Measurements from ENCODE around the gene LATS2.

Gene LATS2

DNA sequence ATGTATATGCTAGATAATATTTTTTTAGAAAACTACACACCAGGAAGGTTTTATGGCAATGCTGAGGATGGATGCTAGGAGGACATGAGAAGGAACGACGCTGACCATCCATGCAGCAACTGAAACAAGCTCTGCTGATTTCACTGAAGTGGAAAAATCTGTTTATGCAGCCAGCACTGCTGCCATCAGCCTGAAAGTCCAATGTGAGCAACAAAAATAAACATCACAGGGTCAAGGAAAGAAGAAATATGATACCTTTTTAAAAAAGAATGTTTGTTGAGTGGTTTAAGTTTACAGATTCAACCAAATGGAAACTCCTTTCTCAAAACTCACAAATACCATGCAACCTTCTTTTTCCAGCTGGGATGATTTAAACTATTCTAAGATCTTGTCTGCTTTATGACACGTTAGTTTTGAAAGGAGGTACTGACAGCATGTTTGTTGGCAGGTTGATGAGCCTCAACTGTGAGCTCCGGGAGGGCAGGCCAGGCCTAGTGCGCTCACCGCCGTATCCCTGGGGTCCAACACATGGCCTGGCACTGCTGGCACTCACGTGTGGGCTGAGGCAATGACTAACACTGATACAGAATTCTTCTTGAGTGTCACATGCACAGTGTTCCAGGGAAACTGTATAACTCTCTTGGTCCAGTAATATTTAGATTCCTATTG is 46.8 kb downstream of the LATS2 start:
- H3K4me2 ChIP-seq (ENCODE audit: low read length) = no peak overlapping the region
- no peak overlapping the region for H2AFZ ChIP-seq (ENCODE audit: low read depth, low read length)
- H3K9me3 ChIP-seq (ENCODE audit: insufficient read depth, low read length) = no peaks in the 10 kb centered on the region
- TF ChIP-seq, protein P1, sequence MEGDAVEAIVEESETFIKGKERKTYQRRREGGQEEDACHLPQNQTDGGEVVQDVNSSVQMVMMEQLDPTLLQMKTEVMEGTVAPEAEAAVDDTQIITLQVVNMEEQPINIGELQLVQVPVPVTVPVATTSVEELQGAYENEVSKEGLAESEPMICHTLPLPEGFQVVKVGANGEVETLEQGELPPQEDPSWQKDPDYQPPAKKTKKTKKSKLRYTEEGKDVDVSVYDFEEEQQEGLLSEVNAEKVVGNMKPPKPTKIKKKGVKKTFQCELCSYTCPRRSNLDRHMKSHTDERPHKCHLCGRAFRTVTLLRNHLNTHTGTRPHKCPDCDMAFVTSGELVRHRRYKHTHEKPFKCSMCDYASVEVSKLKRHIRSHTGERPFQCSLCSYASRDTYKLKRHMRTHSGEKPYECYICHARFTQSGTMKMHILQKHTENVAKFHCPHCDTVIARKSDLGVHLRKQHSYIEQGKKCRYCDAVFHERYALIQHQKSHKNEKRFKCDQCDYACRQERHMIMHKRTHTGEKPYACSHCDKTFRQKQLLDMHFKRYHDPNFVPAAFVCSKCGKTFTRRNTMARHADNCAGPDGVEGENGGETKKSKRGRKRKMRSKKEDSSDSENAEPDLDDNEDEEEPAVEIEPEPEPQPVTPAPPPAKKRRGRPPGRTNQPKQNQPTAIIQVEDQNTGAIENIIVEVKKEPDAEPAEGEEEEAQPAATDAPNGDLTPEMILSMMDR (IDR thresholded peaks at IDR 0.05; ENCODE audit: low read depth, low read length) = no peak
- TF ChIP-seq EZH2phosphoT487 (IDR thresholded peaks at IDR 0.05; ENCODE audit: low read depth) = no peak
- no peak overlapping the region for H3K4me3 ChIP-seq (ENCODE audit: low read length)
- no peaks in the 10 kb centered on the region for H4K20me1 ChIP-seq (ENCODE audit: insufficient read depth, low read length)
- no peak overlapping the region for H3K27ac ChIP-seq (ENCODE audit: low read length)
- H3K27me3 ChIP-seq (ENCODE audit: low read depth, low read length) = no peaks in the 10 kb centered on the region
- H3K36me3 ChIP-seq (replicated peaks; ENCODE audit: low read depth, low read length) = no peaks in the 10 kb centered on the region
- H3K79me2 ChIP-seq (ENCODE audit: low read length) = no peaks in the 10 kb centered on the region
- no peak overlapping the region for H3K9ac ChIP-seq (ENCODE audit: low read length)
- H3K4me1 ChIP-seq (ENCODE audit: low read length) = no peaks in the 10 kb centered on the region

DNA sequence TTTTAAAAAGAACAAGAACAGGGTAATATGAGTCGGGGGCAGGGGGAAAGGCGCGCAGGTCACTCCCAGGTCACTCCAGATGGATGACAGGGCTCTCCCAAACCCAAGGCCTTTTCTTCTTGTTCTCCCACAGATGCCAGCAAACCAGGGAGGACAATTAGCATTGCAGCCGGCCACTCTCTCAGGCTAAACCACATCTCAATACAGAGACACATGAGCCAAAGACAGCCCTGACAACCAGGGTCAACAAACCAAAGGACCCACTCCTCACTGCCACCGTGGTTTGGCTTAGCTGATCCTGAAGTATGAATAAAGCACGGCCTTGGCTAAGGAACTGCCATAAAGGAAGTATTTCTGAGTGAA is 47.3 kb downstream of the LATS2 start:
- no peak overlapping the region for H3K4me3 ChIP-seq (ENCODE audit: low read length)
- H4K20me1 ChIP-seq (ENCODE audit: insufficient read depth, low read length) = no peaks in the 10 kb centered on the region
- H3K4me2 ChIP-seq (ENCODE audit: low read length) = no peak overlapping the region
- TF ChIP-seq, protein P1 (IDR thresholded peaks at IDR 0.05; ENCODE audit: low read depth, low read length) = no peak
- no peak overlapping the region for H3K9ac ChIP-seq (ENCODE audit: low read length)
- no peaks in the 10 kb centered on the region for H3K4me1 ChIP-seq (ENCODE audit: low read length)
- H3K27ac ChIP-seq (ENCODE audit: low read length) = no peak overlapping the region
- H3K79me2 ChIP-seq (ENCODE audit: low read length) = no peaks in the 10 kb centered on the region
- H3K27me3 ChIP-seq (ENCODE audit: low read depth, low read length) = no peaks in the 10 kb centered on the region
- H3K36me3 ChIP-seq (replicated peaks; ENCODE audit: low read depth, low read length) = no peaks in the 10 kb centered on the region
- no peaks in the 10 kb centered on the region for H3K9me3 ChIP-seq (ENCODE audit: insufficient read depth, low read length)
- no peak overlapping the region for H2AFZ ChIP-seq (ENCODE audit: low read depth, low read length)

DNA sequence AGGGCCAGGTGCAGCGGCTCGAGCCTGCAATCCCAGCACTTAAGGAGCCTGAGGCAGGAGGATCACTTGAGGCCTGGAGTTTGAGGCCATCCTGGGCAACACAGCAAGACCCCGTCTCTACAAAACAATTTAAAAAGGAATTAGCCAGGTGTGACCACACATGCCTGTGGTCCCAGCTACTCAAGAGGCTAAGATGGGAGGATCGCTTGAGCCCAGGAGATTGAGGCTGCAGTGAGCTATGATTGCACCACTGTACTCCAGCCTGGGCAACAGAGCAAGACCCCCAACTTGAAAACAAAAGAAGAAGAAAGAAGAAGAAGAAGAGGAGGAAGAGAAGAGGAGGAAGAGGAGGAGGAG is 47.7 kb downstream of the LATS2 start:
- no peak overlapping the region for H2AFZ ChIP-seq (ENCODE audit: low read depth, low read length)
- no peaks in the 10 kb centered on the region for H3K27me3 ChIP-seq (ENCODE audit: low read depth, low read length)
- no peaks in the 10 kb centered on the region for H4K20me1 ChIP-seq (ENCODE audit: insufficient read depth, low read length)
- H3K36me3 ChIP-seq (replicated peaks; ENCODE audit: low read depth, low read length) = no peaks in the 10 kb centered on the region
- H3K4me1 ChIP-seq (ENCODE audit: low read length) = no peaks in the 10 kb centered on the region
- TF ChIP-seq, protein P1 (IDR thresholded peaks at IDR 0.05; ENCODE audit: low read depth, low read length) = no peak
- TF ChIP-seq EZH2phosphoT487 (IDR thresholded peaks at IDR 0.05; ENCODE audit: low read depth) = no peak
- H3K4me2 ChIP-seq (ENCODE audit: low read length) = no peak overlapping the region
- H3K9me3 ChIP-seq (ENCODE audit: insufficient read depth, low read length) = no peaks in the 10 kb centered on the region
- no peak overlapping the region for H3K9ac ChIP-seq (ENCODE audit: low read length)
- no peaks in the 10 kb centered on the region for H3K79me2 ChIP-seq (ENCODE audit: low read length)
- no peak overlapping the region for H3K27ac ChIP-seq (ENCODE audit: low read length)
- no peak overlapping the region for H3K4me3 ChIP-seq (ENCODE audit: low read length)

DNA sequence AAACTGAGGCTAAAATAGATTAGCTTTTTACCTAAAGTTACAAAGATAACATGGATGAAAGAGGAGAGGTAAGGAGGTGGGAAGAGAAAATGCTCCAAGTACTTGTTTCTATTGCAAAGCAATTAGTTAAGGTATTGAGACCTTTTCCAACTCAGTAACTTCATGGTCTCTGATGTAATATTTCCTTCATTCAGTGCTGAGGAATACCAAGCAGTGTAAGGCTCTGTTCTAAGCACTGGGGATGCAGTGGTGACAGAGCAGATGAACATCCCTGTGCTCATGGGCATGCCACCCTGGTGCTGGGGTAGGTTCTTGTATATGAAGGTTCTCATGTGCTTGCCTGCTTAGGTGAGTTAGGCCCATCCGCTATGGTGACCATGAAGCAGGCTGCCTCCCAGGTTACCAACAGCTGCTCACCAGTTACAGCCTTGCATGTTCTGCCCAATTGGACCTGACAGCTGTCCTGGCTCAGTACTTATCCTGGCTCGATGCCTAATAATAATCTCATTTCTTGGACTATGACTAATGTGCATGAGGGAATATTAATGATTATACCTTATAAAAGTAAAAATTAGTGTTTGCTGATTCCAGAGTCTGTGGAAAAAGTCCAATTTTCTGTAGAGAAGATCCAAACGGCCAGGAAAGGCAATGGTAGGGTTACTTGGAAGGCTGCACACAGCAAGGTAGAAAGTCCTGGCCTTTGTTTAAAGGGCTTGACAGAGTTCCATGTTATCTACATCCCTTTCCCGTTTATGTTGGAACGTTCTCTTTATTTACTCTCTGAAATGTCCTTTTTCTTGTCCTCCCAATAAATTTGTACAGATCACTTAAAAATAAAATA is 48.3 kb downstream of the LATS2 start:
- H2AFZ ChIP-seq (ENCODE audit: low read depth, low read length) = no peak overlapping the region
- no peak overlapping the region for H3K9ac ChIP-seq (ENCODE audit: low read length)
- no peaks in the 10 kb centered on the region for H3K36me3 ChIP-seq (replicated peaks; ENCODE audit: low read depth, low read length)
- H3K27ac ChIP-seq (ENCODE audit: low read length) = no peak overlapping the region
- no peak overlapping the region for H3K4me3 ChIP-seq (ENCODE audit: low read length)
- no peak overlapping the region for H3K4me2 ChIP-seq (ENCODE audit: low read length)
- no peaks in the 10 kb centered on the region for H4K20me1 ChIP-seq (ENCODE audit: insufficient read depth, low read length)
- TF ChIP-seq EZH2phosphoT487 (IDR thresholded peaks at IDR 0.05; ENCODE audit: low read depth) = no peak
- TF ChIP-seq, protein P1 (IDR thresholded peaks at IDR 0.05; ENCODE audit: low read depth, low read length) = no peak
- no peaks in the 10 kb centered on the region for H3K4me1 ChIP-seq (ENCODE audit: low read length)
- H3K9me3 ChIP-seq (ENCODE audit: insufficient read depth, low read length) = no peaks in the 10 kb centered on the region
- no peaks in the 10 kb centered on the region for H3K27me3 ChIP-seq (ENCODE audit: low read depth, low read length)
- H3K79me2 ChIP-seq (ENCODE audit: low read length) = no peaks in the 10 kb centered on the region
